Measurements from ENCODE around the gene PKP1.
A peak's percentile ranks its signal among the peaks of the same experiment; 100 is the strongest.

PKP1 gene

DNA sequence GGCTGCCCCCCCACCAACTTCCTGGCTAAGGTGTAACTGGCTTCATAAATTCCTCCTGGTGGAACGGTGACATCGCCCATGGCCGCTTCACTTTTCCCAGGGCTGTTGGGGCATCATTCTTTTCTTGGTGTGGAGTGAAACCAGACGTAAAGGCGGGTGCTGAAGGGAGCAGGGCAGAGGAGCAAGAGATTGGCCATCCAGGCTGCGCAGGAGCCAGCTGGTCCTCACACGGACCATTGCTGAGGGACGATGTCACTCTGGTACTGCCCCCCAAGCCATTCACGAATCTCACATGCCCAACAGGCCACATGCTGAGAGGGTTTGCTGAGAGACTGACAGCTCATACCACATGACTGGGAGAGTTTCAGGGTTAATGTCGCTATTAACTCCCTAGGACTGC, 10.5 kb upstream of the PKP1 start:
- ATAC-seq: no peak
- no peak for TF ChIP-seq CSRNP3 (CRISPR knock-in tag; IDR thresholded peaks at IDR 0.05)
- TF ChIP-seq, protein P1, sequence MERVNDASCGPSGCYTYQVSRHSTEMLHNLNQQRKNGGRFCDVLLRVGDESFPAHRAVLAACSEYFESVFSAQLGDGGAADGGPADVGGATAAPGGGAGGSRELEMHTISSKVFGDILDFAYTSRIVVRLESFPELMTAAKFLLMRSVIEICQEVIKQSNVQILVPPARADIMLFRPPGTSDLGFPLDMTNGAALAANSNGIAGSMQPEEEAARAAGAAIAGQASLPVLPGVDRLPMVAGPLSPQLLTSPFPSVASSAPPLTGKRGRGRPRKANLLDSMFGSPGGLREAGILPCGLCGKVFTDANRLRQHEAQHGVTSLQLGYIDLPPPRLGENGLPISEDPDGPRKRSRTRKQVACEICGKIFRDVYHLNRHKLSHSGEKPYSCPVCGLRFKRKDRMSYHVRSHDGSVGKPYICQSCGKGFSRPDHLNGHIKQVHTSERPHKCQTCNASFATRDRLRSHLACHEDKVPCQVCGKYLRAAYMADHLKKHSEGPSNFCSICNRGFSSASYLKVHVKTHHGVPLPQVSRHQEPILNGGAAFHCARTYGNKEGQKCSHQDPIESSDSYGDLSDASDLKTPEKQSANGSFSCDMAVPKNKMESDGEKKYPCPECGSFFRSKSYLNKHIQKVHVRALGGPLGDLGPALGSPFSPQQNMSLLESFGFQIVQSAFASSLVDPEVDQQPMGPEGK (CRISPR knock-in tag; IDR thresholded peaks at IDR 0.05; ENCODE audit: borderline replicate concordance): no peak
- TF ChIP-seq CREB5 (CRISPR knock-in tag; IDR thresholded peaks at IDR 0.05; ENCODE audit: low read depth): no peak
- TF ChIP-seq TCF4 (CRISPR knock-in tag; IDR thresholded peaks at IDR 0.05; ENCODE audit: borderline replicate concordance): no peak
- TF ChIP-seq CSDC2 (CRISPR knock-in tag; IDR thresholded peaks at IDR 0.05): no peak
- TF ChIP-seq OSR1 (CRISPR knock-in tag; IDR thresholded peaks at IDR 0.05): no peak
- TF ChIP-seq ISL1 (CRISPR knock-in tag; IDR thresholded peaks at IDR 0.05): no peak
- TF ChIP-seq ZNF565 (CRISPR knock-in tag; conservative IDR thresholded peaks at IDR 0.05; ENCODE audit: low read depth): no peak
- TF ChIP-seq, protein P2, sequence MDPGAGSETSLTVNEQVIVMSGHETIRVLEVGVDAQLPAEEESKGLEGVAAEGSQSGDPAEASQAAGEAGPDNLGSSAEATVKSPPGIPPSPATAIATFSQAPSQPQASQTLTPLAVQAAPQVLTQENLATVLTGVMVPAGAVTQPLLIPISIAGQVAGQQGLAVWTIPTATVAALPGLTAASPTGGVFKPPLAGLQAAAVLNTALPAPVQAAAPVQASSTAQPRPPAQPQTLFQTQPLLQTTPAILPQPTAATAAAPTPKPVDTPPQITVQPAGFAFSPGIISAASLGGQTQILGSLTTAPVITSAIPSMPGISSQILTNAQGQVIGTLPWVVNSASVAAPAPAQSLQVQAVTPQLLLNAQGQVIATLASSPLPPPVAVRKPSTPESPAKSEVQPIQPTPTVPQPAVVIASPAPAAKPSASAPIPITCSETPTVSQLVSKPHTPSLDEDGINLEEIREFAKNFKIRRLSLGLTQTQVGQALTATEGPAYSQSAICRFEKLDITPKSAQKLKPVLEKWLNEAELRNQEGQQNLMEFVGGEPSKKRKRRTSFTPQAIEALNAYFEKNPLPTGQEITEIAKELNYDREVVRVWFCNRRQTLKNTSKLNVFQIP (CRISPR knock-in tag; IDR thresholded peaks at IDR 0.05; ENCODE audit: borderline replicate concordance, low read depth): no peak

DNA sequence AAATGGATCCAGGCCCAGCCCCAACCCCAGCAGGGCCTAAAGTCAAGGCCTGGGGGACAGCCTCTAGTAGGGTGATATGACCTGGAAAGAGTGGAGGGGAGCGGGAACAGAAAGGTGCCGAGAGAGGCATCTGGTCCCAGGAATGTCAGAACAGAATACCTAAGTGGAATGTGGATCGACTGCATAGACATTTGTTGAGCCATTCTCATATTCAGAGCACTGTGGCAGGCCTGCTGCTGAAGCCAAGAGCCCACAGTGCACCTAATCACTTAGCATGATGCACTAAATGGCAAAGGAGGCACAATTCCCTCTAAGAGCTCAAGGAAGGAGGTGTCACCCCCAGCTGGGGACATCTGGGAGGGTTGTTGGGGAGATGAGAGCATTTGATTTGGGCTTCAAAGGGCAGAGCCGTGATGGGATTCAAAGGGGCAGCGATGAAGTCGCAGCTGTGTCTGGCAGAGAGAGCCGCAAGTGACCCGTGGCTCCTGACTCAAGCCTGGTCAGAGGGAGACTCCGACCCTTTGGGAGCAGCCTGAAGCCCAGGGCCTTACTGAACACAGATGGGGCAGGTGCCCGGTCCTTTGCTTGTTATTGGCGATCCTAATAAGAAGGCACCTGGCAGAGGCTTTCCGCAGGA, 8.6 kb upstream of the PKP1 start:
- ATAC-seq: no peak; the same call in 1 of the 3 replicates
- no peak for TF ChIP-seq PPARA (CRISPR knock-in tag; IDR thresholded peaks at IDR 0.05; ENCODE audit: borderline replicate concordance)

- TF ChIP-seq ZNF70 (CRISPR knock-in tag; IDR thresholded peaks at IDR 0.05) (no peak), ZFP30 (CRISPR knock-in tag; IDR thresholded peaks at IDR 0.05) (no peak), ZNF565 (CRISPR knock-in tag; conservative IDR thresholded peaks at IDR 0.05; ENCODE audit: low read depth) (no peak), PPARA (CRISPR knock-in tag; IDR thresholded peaks at IDR 0.05; ENCODE audit: borderline replicate concordance) (no peak), ZNF8 (CRISPR knock-in tag; IDR thresholded peaks at IDR 0.05) (no peak), ZC3H10 (CRISPR knock-in tag; IDR thresholded peaks at IDR 0.05) (no peak), ESRRG (CRISPR knock-in tag; IDR thresholded peaks at IDR 0.05) (no peak), OSR1 (CRISPR knock-in tag; IDR thresholded peaks at IDR 0.05) (no peak), CREB5 (CRISPR knock-in tag; IDR thresholded peaks at IDR 0.05; ENCODE audit: low read depth) (no peak)
- TF ChIP-seq, protein P2 (CRISPR knock-in tag; IDR thresholded peaks at IDR 0.05; ENCODE audit: borderline replicate concordance, low read depth): no peak
- TF ChIP-seq, protein P3, sequence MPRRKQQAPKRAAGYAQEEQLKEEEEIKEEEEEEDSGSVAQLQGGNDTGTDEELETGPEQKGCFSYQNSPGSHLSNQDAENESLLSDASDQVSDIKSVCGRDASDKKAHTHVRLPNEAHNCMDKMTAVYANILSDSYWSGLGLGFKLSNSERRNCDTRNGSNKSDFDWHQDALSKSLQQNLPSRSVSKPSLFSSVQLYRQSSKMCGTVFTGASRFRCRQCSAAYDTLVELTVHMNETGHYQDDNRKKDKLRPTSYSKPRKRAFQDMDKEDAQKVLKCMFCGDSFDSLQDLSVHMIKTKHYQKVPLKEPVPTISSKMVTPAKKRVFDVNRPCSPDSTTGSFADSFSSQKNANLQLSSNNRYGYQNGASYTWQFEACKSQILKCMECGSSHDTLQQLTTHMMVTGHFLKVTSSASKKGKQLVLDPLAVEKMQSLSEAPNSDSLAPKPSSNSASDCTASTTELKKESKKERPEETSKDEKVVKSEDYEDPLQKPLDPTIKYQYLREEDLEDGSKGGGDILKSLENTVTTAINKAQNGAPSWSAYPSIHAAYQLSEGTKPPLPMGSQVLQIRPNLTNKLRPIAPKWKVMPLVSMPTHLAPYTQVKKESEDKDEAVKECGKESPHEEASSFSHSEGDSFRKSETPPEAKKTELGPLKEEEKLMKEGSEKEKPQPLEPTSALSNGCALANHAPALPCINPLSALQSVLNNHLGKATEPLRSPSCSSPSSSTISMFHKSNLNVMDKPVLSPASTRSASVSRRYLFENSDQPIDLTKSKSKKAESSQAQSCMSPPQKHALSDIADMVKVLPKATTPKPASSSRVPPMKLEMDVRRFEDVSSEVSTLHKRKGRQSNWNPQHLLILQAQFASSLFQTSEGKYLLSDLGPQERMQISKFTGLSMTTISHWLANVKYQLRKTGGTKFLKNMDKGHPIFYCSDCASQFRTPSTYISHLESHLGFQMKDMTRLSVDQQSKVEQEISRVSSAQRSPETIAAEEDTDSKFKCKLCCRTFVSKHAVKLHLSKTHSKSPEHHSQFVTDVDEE (CRISPR knock-in tag; IDR thresholded peaks at IDR 0.05): no peak
- ATAC-seq: peak; percentile 86
These were observed 8.0 kb upstream of the PKP1 start for GRCh38 chr1:201275253-201275666.

All from SK-N-SH treated with all-trans-retinoic acid at 6 μM for 48 hours (cell line).